Glomerular visceral epithelial cell (primary cell): Measurements from ENCODE around the gene CFDP1.

Source experiments
- DNase-seq: peaks from one replicate; pipeline ENCODE4 v3.0.0-alpha.2; 2016; ENCODE audit errors: extremely low spot score

CFDP1 gene

DNA sequence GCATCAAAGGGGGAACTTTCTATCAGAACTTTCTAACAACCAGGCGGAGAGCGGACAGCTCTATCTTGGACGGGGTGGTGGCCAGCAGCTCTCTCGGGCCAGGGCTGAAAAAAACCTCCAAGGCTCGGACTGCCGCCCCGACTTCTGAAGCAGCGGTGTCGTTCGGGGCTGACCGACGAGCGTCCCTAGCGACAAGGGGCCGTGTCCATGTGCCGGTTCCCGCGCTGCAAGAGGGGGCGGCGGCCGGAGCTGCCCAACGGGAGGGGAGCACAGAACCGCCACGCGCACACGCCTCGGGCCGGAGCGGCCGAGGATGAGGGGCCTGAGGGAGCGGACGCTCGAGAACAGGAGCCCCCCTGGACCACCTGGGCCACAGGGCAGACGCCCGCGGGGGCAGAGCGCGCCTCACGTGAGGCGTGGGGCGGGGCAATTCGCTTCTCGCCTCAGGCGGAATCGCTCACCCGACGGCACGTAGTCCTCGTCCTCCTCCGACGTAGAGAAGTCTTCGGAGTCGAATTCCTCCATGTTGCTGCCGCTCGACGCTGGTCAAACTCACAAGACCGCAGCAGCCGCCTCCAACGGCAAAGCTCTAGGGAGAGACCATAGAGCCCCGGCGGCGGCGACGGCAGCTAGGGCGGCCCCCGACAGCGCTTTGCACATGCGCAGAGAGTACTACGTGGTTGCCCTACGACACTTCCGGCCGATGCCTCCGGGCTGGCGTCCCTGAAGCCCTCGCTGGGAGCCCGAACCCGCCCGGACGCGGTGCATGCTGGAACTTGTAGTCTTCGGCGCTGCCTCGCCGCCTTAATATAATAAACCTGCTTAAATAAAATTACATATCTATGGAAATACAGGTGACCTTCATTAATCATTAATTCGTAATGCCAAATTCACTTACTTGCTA, at the start of gene CFDP1:
Gene CFDP1, minus strand, starts transcription at position 676 of the 904 bp plus-strand sequence. Its CDS starts 151 bp downstream, at position 525.
- DNase-seq, result peak; percentile 93

GRCh38 chr16:75482434-75483205, 49.3 kb upstream of the CFDP1 start:
- DNase-seq, result no peak

DNA sequence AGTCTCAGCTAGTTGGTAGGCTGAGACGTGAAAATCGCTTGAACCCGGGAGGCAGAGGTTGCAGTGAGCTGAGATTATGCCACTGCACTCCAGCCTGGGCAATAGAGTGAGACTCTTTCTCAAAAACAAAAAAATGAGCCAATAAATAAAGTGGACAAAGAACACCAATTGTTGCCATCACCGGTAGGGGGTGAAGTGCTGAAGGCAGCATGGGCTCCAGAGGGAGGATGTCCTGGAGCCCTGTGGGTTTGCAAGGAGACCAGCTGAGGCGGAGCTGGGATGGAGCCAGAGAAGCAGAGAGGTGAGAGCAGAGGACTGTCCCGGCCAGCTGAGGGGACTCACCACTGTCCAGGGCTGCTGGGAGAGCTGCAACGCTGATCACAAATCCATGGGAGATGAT, 48.2 kb upstream of the CFDP1 start:
- no peak for DNase-seq

DNA sequence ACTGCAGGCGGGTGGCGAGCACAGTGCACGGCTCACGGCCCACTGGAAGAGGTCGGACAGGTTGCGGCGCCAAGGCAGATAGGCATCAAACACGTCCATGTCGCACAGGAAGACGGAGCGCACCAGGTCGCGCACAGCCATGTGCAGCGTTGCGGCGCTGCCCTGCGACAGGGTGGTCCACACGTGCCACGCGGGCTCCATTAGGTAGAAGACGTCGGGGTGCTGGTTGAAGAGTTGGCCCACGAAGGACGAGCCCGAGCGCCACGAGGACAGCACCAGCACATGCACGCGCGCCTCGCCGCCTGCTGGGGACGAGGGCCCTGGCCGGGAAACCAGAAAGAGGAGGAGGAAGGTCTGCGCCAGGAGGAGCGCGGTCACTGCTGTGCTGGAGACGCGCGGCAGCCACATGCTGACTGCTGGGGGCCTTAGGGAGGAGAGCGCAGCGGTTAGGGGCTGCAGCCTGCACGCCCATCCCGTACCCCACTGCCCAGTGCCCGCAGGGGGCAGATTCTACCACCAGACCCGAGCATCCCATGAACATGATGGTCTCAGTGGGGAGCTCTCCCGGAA, 46.2 kb upstream of the CFDP1 start:
- DNase-seq, result no peak

DNA sequence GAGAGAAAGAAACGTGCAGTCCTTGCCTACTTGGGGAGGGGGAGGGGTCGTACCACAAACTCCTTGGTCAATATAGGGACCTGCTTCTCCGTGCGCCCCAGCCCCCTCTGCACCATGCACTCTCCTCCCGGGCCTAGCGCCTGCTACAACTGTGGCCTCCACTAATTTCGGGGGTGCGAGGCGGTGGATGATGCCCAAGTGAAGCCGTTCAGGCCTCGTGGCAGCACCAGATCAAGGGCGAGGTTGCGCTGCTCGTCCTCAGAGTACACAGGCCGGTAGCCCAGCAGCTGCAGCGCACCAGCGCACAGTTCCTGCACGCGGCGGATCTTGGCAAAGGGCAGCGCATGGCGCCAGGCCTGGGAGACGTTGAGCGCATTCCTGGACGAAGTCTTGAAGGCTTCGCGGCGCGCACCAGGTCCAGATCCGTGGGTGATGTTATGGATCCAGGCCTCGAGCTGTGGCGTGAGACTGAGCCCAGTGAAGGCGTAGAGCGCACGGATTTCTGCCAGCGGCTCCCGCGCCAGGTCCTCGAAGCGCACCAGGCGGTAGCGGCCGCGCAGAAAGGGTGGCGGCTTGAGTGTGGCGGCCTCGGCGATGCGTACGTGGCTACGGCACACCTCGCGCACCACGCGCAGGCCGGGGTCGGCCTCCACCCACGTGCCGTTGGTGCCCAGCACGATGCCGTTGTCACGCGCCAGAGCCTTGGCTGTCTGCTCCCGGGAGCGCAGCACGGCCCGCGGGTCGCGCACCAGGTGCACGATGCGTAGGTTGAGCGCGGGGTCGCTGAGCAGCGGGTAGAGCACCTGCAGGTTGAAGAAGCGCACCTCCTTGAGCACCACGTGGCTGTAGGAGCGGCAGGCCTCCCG, 45.4 kb upstream of the CFDP1 start:
- DNase-seq, result no peak

DNA sequence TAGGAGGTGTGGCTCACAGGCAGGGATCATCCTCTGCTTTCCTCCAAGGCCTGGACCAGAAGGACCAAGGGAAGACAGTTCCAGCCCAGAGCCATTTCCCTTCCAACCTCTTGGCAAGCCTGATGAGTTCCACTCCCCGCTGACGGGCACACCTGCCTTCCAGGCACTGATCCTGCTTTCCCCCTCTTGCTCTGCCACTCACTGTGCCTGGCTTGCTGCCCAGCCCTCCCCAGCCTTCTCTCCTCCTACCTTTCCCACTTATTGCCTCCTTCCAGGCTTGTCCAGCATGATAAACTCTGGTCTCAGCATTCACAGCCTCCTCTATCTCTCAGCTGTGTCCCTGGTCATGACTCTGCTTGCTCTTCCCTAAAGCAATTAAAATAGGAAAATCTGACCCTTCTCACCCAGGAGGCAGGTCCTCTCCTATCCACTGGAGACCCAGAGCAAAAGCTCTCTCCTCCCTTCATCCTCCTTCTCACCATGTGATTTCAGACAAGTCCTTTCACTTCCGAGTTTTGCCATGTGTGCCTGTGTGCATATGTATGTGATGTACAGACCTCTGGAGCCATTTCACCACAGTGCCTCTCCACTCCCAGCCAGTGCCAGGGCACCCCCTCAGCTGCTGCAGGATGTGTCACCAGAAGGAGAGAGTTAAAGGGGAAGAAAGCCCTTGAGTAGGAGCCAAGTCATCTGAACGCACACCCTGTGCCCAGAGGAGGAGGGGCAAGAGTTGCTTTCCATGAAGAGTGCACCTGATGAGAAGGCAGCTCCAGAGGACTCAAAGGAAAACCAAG, 44.6 kb upstream of the CFDP1 start:
- DNase-seq, result no peak

GRCh38 chr16:75476817-75477216, 43.5 kb upstream of the CFDP1 start:
- DNase-seq, result peak; percentile 36

GRCh38 chr16:75475420-75475847, 42.1 kb upstream of the CFDP1 start:
- DNase-seq, result no peak

DNA sequence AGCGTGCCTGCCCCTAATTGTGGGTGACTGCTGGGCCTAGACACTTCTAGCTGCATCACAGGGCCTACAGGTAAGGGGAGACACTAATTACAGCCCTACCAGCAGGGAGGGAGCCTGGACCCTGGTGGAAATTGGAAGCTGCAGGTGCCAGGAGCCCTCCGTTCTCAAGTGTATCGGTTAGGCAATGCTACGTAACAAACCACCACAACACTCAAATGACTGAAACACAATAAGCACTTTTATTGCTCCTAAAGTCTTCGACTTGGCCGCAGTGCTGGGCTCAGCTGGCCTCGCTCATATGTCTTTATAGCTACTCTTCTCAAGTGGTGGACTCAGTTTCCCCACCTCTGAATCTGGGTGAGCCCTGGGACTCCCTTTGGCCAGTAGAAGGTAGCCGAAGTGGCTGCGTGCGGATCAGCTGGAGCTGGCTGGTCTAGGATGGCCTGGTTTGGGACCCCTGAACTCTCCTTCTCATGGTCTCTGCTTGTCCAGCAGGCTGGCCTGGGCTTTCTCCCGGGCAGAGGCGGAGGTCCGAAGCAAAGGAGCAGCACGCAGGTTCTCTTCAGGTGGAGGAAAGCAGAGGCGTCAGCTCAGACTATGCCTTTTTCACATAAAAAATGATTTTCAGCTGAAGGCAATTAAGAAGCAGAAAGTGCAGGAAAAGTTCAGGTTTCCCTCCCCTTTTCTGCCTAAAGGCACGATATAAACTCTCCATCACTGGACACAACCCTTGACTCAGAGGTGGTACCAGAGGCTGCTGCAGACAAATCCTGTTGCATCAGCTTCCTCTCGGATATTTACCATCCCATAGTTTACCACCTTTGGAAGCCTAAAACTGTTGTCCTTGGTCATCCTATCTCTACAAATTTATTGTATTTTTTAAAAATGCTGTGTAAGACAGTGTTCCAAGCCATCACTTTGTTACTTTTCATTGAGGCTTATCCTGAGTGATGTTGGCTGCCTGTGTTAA, 39.9 kb upstream of the CFDP1 start:
- DNase-seq, result no peak

- peak; percentile 48 for DNase-seq
Observed at GRCh38 chr16:75471723-75472633, 38.7 kb upstream of the CFDP1 start.

DNA sequence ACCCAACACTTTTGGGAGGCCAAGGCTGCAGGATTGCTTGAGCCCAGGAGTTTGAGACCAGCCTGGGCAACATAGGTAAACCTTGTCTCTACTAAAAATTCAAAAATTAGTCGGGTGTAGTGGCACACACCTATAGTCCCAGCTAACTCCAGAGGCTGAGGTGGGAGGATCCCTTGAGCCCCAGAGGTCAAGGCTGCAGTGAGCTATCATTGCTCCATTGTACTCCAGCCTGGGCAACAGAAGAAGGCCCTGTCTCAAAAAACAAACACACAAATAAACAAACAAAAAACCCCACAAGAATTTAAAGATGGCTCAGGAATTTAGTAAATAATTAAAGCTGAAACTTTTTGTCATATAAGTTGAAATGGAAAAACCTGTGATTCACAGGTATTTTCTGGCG, 33.5 kb upstream of the CFDP1 start:
- no peak for DNase-seq

- peak; percentile 98 for DNase-seq
Observed at GRCh38 chr16:75464122-75464918, 31.0 kb upstream of the CFDP1 start, which contains the start of gene TMEM170A. Gene TMEM170A (minus strand): TSS chr16:75464689. CDS start chr16:75464600, 89 bp downstream.

GRCh38 chr16:75463389-75464121, 30.3 kb upstream of the CFDP1 start:
- peak; percentile 31 for DNase-seq

DNA sequence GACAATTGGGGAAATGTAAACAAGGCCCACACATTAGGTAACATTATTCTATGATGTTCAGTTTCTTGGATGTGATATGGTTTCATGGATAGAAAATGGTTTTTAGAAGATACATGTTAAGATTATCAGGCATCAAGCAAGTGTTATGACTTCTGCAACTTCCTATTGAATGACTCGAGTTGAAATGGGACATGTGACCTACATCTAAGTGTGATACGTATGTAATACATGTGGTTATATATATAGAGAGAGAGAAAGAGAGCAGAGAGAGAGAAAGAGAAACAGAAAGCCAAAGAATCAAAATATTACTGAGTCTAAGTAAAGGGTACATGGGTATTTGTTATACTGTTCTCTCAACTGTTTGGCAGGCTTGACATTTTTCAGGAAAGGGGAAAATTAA, 29.5 kb upstream of the CFDP1 start:
- DNase-seq, result no peak

GRCh38 chr16:75461575-75461974, 28.3 kb upstream of the CFDP1 start:
- DNase-seq, result no peak

DNA sequence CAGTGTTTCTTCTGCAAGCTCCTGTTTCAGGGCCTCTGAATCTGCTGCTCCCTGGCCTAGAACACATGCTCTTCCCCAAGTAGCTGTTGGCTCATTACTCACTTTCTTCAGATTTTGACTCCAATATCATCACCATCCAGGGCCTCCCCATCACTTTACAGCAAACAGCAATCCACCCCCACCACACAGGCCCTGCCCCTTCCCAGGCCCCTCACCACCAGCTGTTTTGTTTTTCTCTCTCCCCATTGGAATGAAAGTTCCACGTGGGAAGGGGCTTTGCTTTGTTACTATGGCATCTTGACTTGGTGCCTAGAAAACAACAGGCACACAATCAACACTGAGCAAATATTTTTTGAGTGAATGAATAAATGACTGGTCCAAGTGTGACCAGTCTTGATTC, 27.1 kb upstream of the CFDP1 start:
- no peak for DNase-seq

GRCh38 chr16:75459691-75460090, 26.4 kb upstream of the CFDP1 start:
- no peak for DNase-seq
